Fibroblast of lung (primary cell): Measurements from ENCODE around the gene ARHGAP10. TPM values are rescaled to one million over a fixed set of nuclear protein-coding genes. Genes with fewer than 3 reads are reported as not detected.

ENCODE experiments used
- DNase-seq, 2 donors: peaks; one replicate each; pipeline versions ENCODE4 v3.0.0 to v3.0.0-alpha.2; 2010; ENCODE audit warnings: low read depth in 2 of 2
- H2AFZ ChIP-seq: 2 replicates; pipeline ENCODE4 v1.5.1; 2012; ENCODE audit warnings: low read length, control low read depth, inconsistent platforms
- H3K27ac ChIP-seq: 2 replicates; pipeline ENCODE4 v1.5.1; 2011; ENCODE audit warnings: low read length, control low read depth; ENCODE audit not compliant: insufficient read depth
- H3K27me3 ChIP-seq: 2 replicates; pipeline ENCODE4 v1.5.1; 2011; ENCODE audit warnings: mild to moderate bottlenecking, low read length; ENCODE audit not compliant: control insufficient read depth, insufficient read depth
- H3K36me3 ChIP-seq: 2 replicates; pipeline ENCODE4 v1.5.1; 2011; ENCODE audit warnings: low read length; ENCODE audit not compliant: control insufficient read depth, insufficient read depth
- H3K4me1 ChIP-seq: 2 replicates; pipeline ENCODE4 v1.5.1; 2011; ENCODE audit warnings: low read length; ENCODE audit not compliant: control insufficient read depth, insufficient read depth; ENCODE audit errors: extremely low read depth
- H3K4me2 ChIP-seq: 2 replicates; pipeline ENCODE4 v1.5.1; 2011; ENCODE audit warnings: low read length, control low read depth; ENCODE audit not compliant: insufficient read depth; ENCODE audit errors: extremely low read depth
- H3K4me3 ChIP-seq, 4 experiments: fragments of 200-600 bp in 1 of 4; sonication (generic) in 1 of 4; replicated peaks in 1 of 4; 2 replicates each; pipeline ENCODE4 v1.5.1; 2011 to 2016; ENCODE audit warnings: low read length in 4 of 4, low read depth in 3 of 4, mild to moderate bottlenecking in 3 of 4, control low read depth in 2 of 4, inconsistent platforms in 1 of 4, mixed read lengths in 1 of 4; ENCODE audit not compliant: insufficient read depth in 1 of 4; ENCODE audit errors: control extremely low read depth in 1 of 4
- H3K79me2 ChIP-seq: 2 replicates; pipeline ENCODE4 v1.5.1; 2012; ENCODE audit warnings: mild to moderate bottlenecking, low read length, inconsistent platforms; ENCODE audit not compliant: control insufficient read depth, insufficient read depth
- H3K9ac ChIP-seq: 2 replicates; pipeline ENCODE4 v1.5.1; 2011; ENCODE audit warnings: mild to moderate bottlenecking, low read length, control low read depth; ENCODE audit not compliant: insufficient read depth
- H3K9me3 ChIP-seq: 2 replicates; pipeline ENCODE4 v1.5.1; 2012; ENCODE audit warnings: low read depth, low read length; ENCODE audit not compliant: control insufficient read depth, insufficient read depth
- H4K20me1 ChIP-seq: 2 replicates; pipeline ENCODE4 v1.5.1; 2011; ENCODE audit warnings: low read length; ENCODE audit not compliant: control insufficient read depth, insufficient read depth; ENCODE audit errors: extremely low read depth
- CTCF ChIP-seq, 2 donors: IDR thresholded peaks in 1 of 2; conservative IDR thresholded peaks in 1 of 2; 1 replicate in 1 of 2; 2 replicates in 1 of 2; pipeline ENCODE4 v1.5.1; 2011 to 2012; ENCODE audit warnings: low read length in 2 of 2, control low read depth in 1 of 2, inconsistent platforms in 1 of 2, low read depth in 1 of 2, mild to moderate bottlenecking in 1 of 2
- EZH2 ChIP-seq: IDR thresholded peaks from 2 replicates; pipeline ENCODE4 v1.5.1; 2012; ENCODE audit warnings: low read length, control low read depth, mild to moderate bottlenecking; ENCODE audit errors: missing control alignments
- polyA plus RNA-seq, 2 donors: library from polyadenylated mRNA; depleted of rRNA in 1 of 2; stranded (reverse) in 1 of 2; unstranded in 1 of 2; fragments of >200 nt; gene quantifications; 2 replicates each; pipeline ENCODE4 v1.2.1, GENCODE V29; 2011 to 2012; ENCODE audit warnings: missing spikeins in 1 of 2
- total RNA-seq: library from RNA; depleted of rRNA; stranded (reverse); fragments of >200 nt; gene quantifications from 2 replicates; pipeline ENCODE4 v1.2.1, GENCODE V29; 2014

ARHGAP10 gene
- total and polyA plus RNA-seq, 2 donors (not counting 1 experiment from before 2014, with no cell fraction given): 21.6 to 35.8 TPM

DNA sequence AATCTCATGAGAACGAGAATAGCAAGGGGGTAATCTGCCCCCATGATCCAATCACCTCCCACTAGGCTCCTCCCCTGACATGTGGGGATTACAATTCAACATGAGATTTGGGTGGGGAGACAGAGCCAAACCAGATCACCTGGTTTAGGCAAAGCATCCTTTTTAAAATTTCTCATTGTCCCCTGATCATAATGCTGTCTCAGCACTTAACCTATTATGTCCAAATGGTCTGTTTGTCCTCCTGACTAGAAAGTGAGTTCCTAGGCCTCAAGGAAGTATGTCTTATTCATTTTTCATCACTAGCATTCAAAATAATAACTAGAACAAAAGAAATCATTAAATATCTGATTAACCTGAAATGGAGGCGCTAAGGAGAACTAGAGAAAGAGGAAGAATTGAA lies 40.1 kb upstream of the ARHGAP10 start:
- H4K20me1 ChIP-seq: no peaks in the 10 kb centered on the region
- no peak for TF ChIP-seq EZH2
- TF ChIP-seq CTCF (conservative IDR thresholded peaks at IDR 0.05 in 1 of 2, IDR thresholded peaks at IDR 0.05 in 1 of 2; ENCODE audit: low read depth in 1 of 2, low read length in 2 of 2): no peak
- peaks cover 5% of the 10 kb centered on the region for H3K27me3 ChIP-seq
- DNase-seq: no peak
- H3K9me3 ChIP-seq: no peaks in the 10 kb centered on the region
- no peaks in the 10 kb centered on the region for H3K4me1 ChIP-seq
- no peak overlapping the region for H3K27ac ChIP-seq
- no peak overlapping the region for H3K4me3 ChIP-seq
- H3K9ac ChIP-seq: no peak overlapping the region
- no peaks in the 10 kb centered on the region for H3K36me3 ChIP-seq
- no peaks in the 10 kb centered on the region for H3K79me2 ChIP-seq
- H3K4me2 ChIP-seq: no peak overlapping the region
- no peak overlapping the region for H2AFZ ChIP-seq

DNA sequence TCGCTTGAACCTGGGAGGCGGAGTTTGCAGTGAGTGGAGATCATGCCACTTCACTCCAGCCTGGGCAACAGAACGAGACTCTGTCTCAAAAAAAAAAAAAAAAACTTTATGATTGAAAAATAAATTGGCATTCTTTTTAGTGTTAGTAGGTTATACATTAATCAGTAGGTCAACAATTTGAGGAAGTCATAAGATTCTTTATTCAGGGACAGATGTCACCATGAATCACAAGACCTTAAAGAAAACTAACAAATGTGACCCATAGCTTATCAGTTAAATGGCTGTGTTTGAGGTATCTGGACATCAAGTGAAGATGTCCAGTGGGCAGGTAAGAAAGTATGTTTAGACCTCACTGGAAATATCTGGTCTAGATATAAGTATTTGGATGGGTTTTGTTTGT lies 38.7 kb upstream of the ARHGAP10 start:
- no peaks in the 10 kb centered on the region for H4K20me1 ChIP-seq
- no peak overlapping the region for H2AFZ ChIP-seq
- H3K4me1 ChIP-seq: no peaks in the 10 kb centered on the region
- peaks cover 6% of the 10 kb centered on the region for H3K27me3 ChIP-seq
- H3K4me2 ChIP-seq: no peak overlapping the region
- no peaks in the 10 kb centered on the region for H3K36me3 ChIP-seq
- TF ChIP-seq CTCF (conservative IDR thresholded peaks at IDR 0.05 in 1 of 2, IDR thresholded peaks at IDR 0.05 in 1 of 2; ENCODE audit: low read depth in 1 of 2, low read length in 2 of 2) (no peak), EZH2 (no peak)
- H3K9me3 ChIP-seq: no peaks in the 10 kb centered on the region
- H3K9ac ChIP-seq: no peak overlapping the region
- no peak overlapping the region for H3K27ac ChIP-seq
- H3K79me2 ChIP-seq: no peaks in the 10 kb centered on the region
- no peak for DNase-seq
- no peak overlapping the region for H3K4me3 ChIP-seq

- no peak for DNase-seq
- Histone ChIP-seq H4K20me1 (no peaks in the 10 kb centered on the region), H2AFZ (no peak overlapping the region), H3K79me2 (no peaks in the 10 kb centered on the region), H3K27me3 (peaks cover 6% of the 10 kb centered on the region), H3K9ac (no peak overlapping the region), H3K4me3 (no peak overlapping the region), H3K36me3 (no peaks in the 10 kb centered on the region), H3K4me1 (no peaks in the 10 kb centered on the region), H3K27ac (no peak overlapping the region), H3K9me3 (no peaks in the 10 kb centered on the region), H3K4me2 (no peak overlapping the region)
- no peak for TF ChIP-seq CTCF (conservative IDR thresholded peaks at IDR 0.05 in 1 of 2, IDR thresholded peaks at IDR 0.05 in 1 of 2; ENCODE audit: low read depth in 1 of 2, low read length in 2 of 2)
- no peak for TF ChIP-seq EZH2
Observed at GRCh38 chr4:147696866-147697265, 35.0 kb upstream of the ARHGAP10 start.
